Measurements from ENCODE around the gene FAM186B. TPM values are rescaled to one million over a fixed set of nuclear protein-coding genes. Genes with fewer than 3 reads are reported as not detected.

FAM186B gene
- polyA plus RNA-seq, 1 donor = 1.8 TPM

GRCh38 chr12:49537752-49538509 is 67.5 kb downstream of the FAM186B start:
- no peak for DNase-seq (ENCODE audit: low read depth)

Other genes starting within 250 kb of the FAM186B start
- 29.4 TPM for gene SPATS2, start 238.2 kb downstream of the FAM186B start, polyA plus RNA-seq (ENCODE audit: insufficient read length)
- 1.7 TPM for gene KCNH3, start 66.6 kb downstream of the FAM186B start, polyA plus RNA-seq (ENCODE audit: insufficient read length)
- 57.4 TPM for gene MCRS1, start 37.5 kb downstream of the FAM186B start, polyA plus RNA-seq (ENCODE audit: insufficient read length)
- gene PRPF40B, start 17.9 kb upstream of the FAM186B start, polyA plus RNA-seq (ENCODE audit: insufficient read length) = 13.6 TPM
- 22.2 TPM for gene FMNL3, start 101.8 kb upstream of the FAM186B start, polyA plus RNA-seq (ENCODE audit: insufficient read length)
- 241 TPM for gene TMBIM6, start 135.9 kb upstream of the FAM186B start, polyA plus RNA-seq (ENCODE audit: insufficient read length)
- 42.4 TPM for gene NCKAP5L, start 222.8 kb upstream of the FAM186B start, polyA plus RNA-seq (ENCODE audit: insufficient read length)
- gene BCDIN3D, start 237.5 kb upstream of the FAM186B start, polyA plus RNA-seq (ENCODE audit: insufficient read length) = 5.6 TPM